Natural killer cell (primary cell): ENCODE data around the gene SLC6A11. TPM values are rescaled to one million over a fixed set of nuclear protein-coding genes. Genes with fewer than 3 reads are reported as not detected.

Experiments
- ATAC-seq, 3 donors: fragments of 150-1000 bp in 2 of 3; fragments of 200-7000 bp in 1 of 3; cut with Tn5 transposase; 1 replicate in 1 of 3; 2 replicates in 2 of 3; pipeline ENCODE4 v1.10.0; 2021; ENCODE audit warnings: mild to moderate bottlenecking in 2 of 3, moderate library complexity in 2 of 3
- DNase-seq, 2 donors: peaks; one replicate each; pipeline versions ENCODE4 v3.0.0 to v3.0.0-alpha.2; 2013 to 2021; ENCODE audit warnings: mixed read lengths in 1 of 2
- H3K27ac ChIP-seq: one replicate; pipeline ENCODE4 v1.5.1; 2013; ENCODE audit warnings: mild to moderate bottlenecking, low read length
- H3K27me3 ChIP-seq: one replicate; pipeline ENCODE4 v1.6.1; 2013; ENCODE audit warnings: low read length; ENCODE audit not compliant: control insufficient read depth, insufficient read depth
- H3K36me3 ChIP-seq: one replicate; pipeline ENCODE4 v1.6.1; 2013; ENCODE audit warnings: low read length; ENCODE audit not compliant: control insufficient read depth, insufficient read depth
- H3K4me1 ChIP-seq: one replicate; pipeline ENCODE4 v1.6.1; 2013; ENCODE audit warnings: low read length; ENCODE audit not compliant: control insufficient read depth, insufficient read depth
- H3K4me3 ChIP-seq: one replicate; pipeline ENCODE4 v1.5.1; 2013; ENCODE audit warnings: low read length
- H3K9me3 ChIP-seq: one replicate; pipeline ENCODE4 v1.6.1; 2013; ENCODE audit warnings: low read length; ENCODE audit not compliant: control insufficient read depth, insufficient read depth
- H3K27ac Mint-ChIP-seq, 2 donors: one replicate each; pipeline ENCODE4 v1.8.0; 2022; ENCODE audit warnings: mild to moderate bottlenecking in 2 of 2, mixed read lengths in 2 of 2, moderate library complexity in 1 of 2
- H3K27me3 Mint-ChIP-seq, 2 donors: one replicate each; pipeline ENCODE4 v1.8.0; 2022; ENCODE audit warnings: low read depth in 2 of 2, mixed read lengths in 2 of 2
- H3K36me3 Mint-ChIP-seq: one replicate; pipeline ENCODE4 v1.8.0; 2022; ENCODE audit warnings: mixed read lengths
- H3K4me1 Mint-ChIP-seq, 2 donors: one replicate each; pipeline ENCODE4 v1.8.0; 2022; ENCODE audit warnings: mixed read lengths in 2 of 2
- H3K4me3 Mint-ChIP-seq: one replicate; pipeline ENCODE4 v1.8.0; 2022; ENCODE audit warnings: mild to moderate bottlenecking, moderate library complexity, mixed read lengths
- H3K9me3 Mint-ChIP-seq, 2 donors: one replicate each; pipeline ENCODE4 v1.8.0; 2022; ENCODE audit warnings: mixed read lengths in 2 of 2
- WGBS: methylation state at CpG from one replicate; pipeline ENCODE4 v1.1.7; 2013; ENCODE audit warnings: missing lambda C conversion rate; ENCODE audit not compliant: insufficient coverage; 5-methylcytosine and 5-hydroxymethylcytosine counted together
- intact Hi-C: fragments of 100-400 bp; cut with micrococcal nuclease; formaldehyde crosslinking; loops from one replicate; pipeline ENCODE4 v1.14.2; 2022
- total RNA-seq, 4 donors: library from RNA; stranded (reverse); fragments of 120-200 nt in 1 of 4; gene quantifications; one replicate each; pipeline versions ENCODE4 v1.2.3 to v1.2.4, GENCODE V29; 2013 to 2022
- TF ChIP-seq, protein P1 (sequence below): fragments of 200-600 bp; IDR thresholded peaks from one replicate; pipeline ENCODE4 v1.8.0; 2022; ENCODE audit warnings: antibody characterized with exemption

SLC6A11 gene
- total RNA-seq, 3 donors from 2014 or later (not counting 1 experiment from before 2014, with no cell fraction given) = not detected

DNA sequence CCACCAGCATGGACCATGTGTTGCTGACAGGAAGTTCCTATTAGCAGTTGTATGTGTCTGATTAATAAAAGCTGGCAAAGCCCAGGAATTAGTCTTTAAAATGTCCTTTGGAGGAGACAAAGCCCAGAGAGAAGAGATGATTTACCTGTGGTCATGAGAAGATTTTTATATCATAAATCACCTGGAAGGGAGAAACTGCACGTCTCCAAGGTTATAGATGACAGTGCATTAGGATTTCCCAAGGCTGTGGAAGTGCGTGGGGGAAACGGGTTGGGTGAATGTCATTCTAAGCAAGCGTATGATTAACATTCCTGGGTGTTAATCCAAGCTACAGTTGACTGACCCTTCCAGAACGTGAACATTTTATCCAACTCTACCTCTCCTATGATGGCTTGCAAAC, 76.6 kb downstream of the SLC6A11 start:
- Mint-ChIP-seq H3K36me3 (no peaks in the 10 kb centered on the region), H3K27ac (no peak overlapping the region), H3K9me3 (peaks cover 0 to 2% of the 10 kb centered on the region in 2 donors), H3K4me1 (no peaks in the 10 kb centered on the region), H3K27me3 (peaks cover 6 to 7% of the 10 kb centered on the region in 2 donors), H3K4me3 (no peak overlapping the region)
- no peak for ATAC-seq
- 85% methylated on average over 4 of the region's 5 CpGs for WGBS
- H3K27ac ChIP-seq = no peak overlapping the region
- intact Hi-C loops = no loop called here
- no peak for DNase-seq
- TF ChIP-seq, protein P1, sequence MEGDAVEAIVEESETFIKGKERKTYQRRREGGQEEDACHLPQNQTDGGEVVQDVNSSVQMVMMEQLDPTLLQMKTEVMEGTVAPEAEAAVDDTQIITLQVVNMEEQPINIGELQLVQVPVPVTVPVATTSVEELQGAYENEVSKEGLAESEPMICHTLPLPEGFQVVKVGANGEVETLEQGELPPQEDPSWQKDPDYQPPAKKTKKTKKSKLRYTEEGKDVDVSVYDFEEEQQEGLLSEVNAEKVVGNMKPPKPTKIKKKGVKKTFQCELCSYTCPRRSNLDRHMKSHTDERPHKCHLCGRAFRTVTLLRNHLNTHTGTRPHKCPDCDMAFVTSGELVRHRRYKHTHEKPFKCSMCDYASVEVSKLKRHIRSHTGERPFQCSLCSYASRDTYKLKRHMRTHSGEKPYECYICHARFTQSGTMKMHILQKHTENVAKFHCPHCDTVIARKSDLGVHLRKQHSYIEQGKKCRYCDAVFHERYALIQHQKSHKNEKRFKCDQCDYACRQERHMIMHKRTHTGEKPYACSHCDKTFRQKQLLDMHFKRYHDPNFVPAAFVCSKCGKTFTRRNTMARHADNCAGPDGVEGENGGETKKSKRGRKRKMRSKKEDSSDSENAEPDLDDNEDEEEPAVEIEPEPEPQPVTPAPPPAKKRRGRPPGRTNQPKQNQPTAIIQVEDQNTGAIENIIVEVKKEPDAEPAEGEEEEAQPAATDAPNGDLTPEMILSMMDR = no peak
- H3K4me3 ChIP-seq = no peak overlapping the region
- H3K36me3 ChIP-seq = no peaks in the 10 kb centered on the region
- no peaks in the 10 kb centered on the region for H3K4me1 ChIP-seq
- H3K9me3 ChIP-seq = peaks cover 4% of the 10 kb centered on the region
- no peaks in the 10 kb centered on the region for H3K27me3 ChIP-seq

- Histone ChIP-seq H3K9me3 (peaks cover 2% of the 10 kb centered on the region), H3K36me3 (no peaks in the 10 kb centered on the region), H3K27ac (no peak overlapping the region), H3K4me1 (no peaks in the 10 kb centered on the region), H3K27me3 (no peaks in the 10 kb centered on the region), H3K4me3 (no peak overlapping the region)
- ATAC-seq (no peak), DNase-seq (no peak)
- no peak overlapping the region for H3K4me3 Mint-ChIP-seq
- peaks cover 7% of the 10 kb centered on the region for H3K36me3 Mint-ChIP-seq
- 81% methylated on average over 12 of the region's 13 CpGs for WGBS
- intact Hi-C loops = no loop called here
- no peak overlapping the region for H3K27ac Mint-ChIP-seq
- TF ChIP-seq, protein P1 = no peak
- H3K4me1 Mint-ChIP-seq = no peaks in the 10 kb centered on the region
- H3K27me3 Mint-ChIP-seq = peaks cover 0 to 9% of the 10 kb centered on the region in 2 donors
- H3K9me3 Mint-ChIP-seq = peaks cover 2 to 6% of the 10 kb centered on the region in 2 donors
These were observed 85.4 kb downstream of the SLC6A11 start for GRCh38 chr3:10901296-10901945.

DNA sequence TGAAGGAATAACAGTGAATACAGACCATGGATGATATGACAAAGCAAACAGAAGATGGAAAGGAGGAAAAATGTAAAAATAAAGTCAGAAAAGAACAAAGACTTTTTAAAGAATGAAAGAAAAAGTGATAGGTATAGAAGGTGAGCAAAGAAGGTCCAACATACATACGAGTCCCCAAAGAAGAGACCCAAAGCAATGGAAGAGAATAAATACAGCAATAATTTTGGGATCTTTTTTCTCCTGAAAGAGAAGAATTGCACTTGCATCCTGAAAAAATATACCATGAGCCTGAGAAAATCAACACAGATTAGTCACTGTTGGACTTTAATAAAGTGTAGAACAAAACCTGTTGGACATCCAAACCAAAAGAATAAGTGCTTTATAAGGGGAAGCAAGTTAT, 91.2 kb downstream of the SLC6A11 start:
- Histone ChIP-seq H3K4me1 (no peaks in the 10 kb centered on the region), H3K27me3 (no peaks in the 10 kb centered on the region), H3K4me3 (no peak overlapping the region), H3K36me3 (no peaks in the 10 kb centered on the region), H3K9me3 (peaks cover 5% of the 10 kb centered on the region), H3K27ac (no peak overlapping the region)
- no peak for ATAC-seq
- Mint-ChIP-seq H3K27ac (no peak overlapping the region), H3K27me3 (peaks cover 0 to 2% of the 10 kb centered on the region in 2 donors), H3K4me3 (no peak overlapping the region), H3K9me3 (peaks cover 11 to 17% of the 10 kb centered on the region in 2 donors), H3K4me1 (no peaks in the 10 kb centered on the region), H3K36me3 (peaks cover 19% of the 10 kb centered on the region)
- no peak for DNase-seq
- intact Hi-C loops = no loop called here
- WGBS = 100% methylated on average over 1 of the region's 1 CpG
- TF ChIP-seq, protein P1 = no peak

GRCh38 chr3:10910367-10910766, 94.3 kb downstream of the SLC6A11 start:
- peaks cover 19% of the 10 kb centered on the region for H3K36me3 Mint-ChIP-seq
- TF ChIP-seq, protein P1 = no peak
- peaks cover 3% of the 10 kb centered on the region for H3K9me3 ChIP-seq

More at GRCh38 chr3:10910367-10910766, 94.3 kb downstream of the SLC6A11 start:
- H3K4me1 Mint-ChIP-seq = no peaks in the 10 kb centered on the region
- H3K27ac Mint-ChIP-seq = no peak overlapping the region
- H3K4me1 ChIP-seq = no peaks in the 10 kb centered on the region
- no peak for ATAC-seq
- no peak overlapping the region for H3K4me3 ChIP-seq
- no peak for DNase-seq
- no peaks in the 10 kb centered on the region for H3K27me3 ChIP-seq
- intact Hi-C loops = no loop called here
- WGBS = 77% methylated on average over 3 of the region's 3 CpGs
- H3K4me3 Mint-ChIP-seq = no peak overlapping the region
- H3K9me3 Mint-ChIP-seq = peaks cover 11 to 17% of the 10 kb centered on the region in 2 donors
- H3K27ac ChIP-seq = no peak overlapping the region
- peaks cover 0 to 5% of the 10 kb centered on the region in 2 donors for H3K27me3 Mint-ChIP-seq
- H3K36me3 ChIP-seq = no peaks in the 10 kb centered on the region
